H9 (cell line): ENCODE measurements around the gene C6orf47. TPM values are rescaled to one million over a fixed set of nuclear protein-coding genes. Genes with fewer than 3 reads are reported as not detected.

Experiments
- DNase-seq: peaks from one replicate; pipeline ENCODE4 v3.0.0-alpha.2; 2017
- H2AFZ ChIP-seq: one replicate; pipeline ENCODE4 v1.6.1; 2013; ENCODE audit warnings: mild to moderate bottlenecking, low read length, control low read depth, moderate library complexity
- H2AK5ac ChIP-seq: 2 replicates; pipeline ENCODE4 v1.6.1; 2013; ENCODE audit warnings: low read length, control low read depth, mixed read lengths; ENCODE audit not compliant: insufficient read length
- H2BK120ac ChIP-seq: one replicate; pipeline ENCODE4 v1.6.1; 2013; ENCODE audit warnings: low read depth, mild to moderate bottlenecking, low read length, control low read depth, inconsistent platforms; ENCODE audit not compliant: poor library complexity, severe bottlenecking
- H2BK12ac ChIP-seq: 2 replicates; pipeline ENCODE4 v1.6.1; 2013; ENCODE audit warnings: low read length, control low read depth, mixed read lengths, low read depth; ENCODE audit not compliant: insufficient read length
- H2BK15ac ChIP-seq: 2 replicates; pipeline ENCODE4 v1.6.1; 2013; ENCODE audit warnings: low read depth, low read length, control low read depth
- H2BK20ac ChIP-seq: one replicate; pipeline ENCODE4 v1.6.1; 2013; ENCODE audit warnings: low read depth, mild to moderate bottlenecking, low read length, control low read depth, inconsistent platforms; ENCODE audit not compliant: poor library complexity, severe bottlenecking
- H2BK5ac ChIP-seq: 2 replicates; pipeline ENCODE4 v1.6.1; 2013; ENCODE audit warnings: low read length, control low read depth, mixed read lengths; ENCODE audit not compliant: insufficient read length
- H3K14ac ChIP-seq: 2 replicates; pipeline ENCODE4 v1.6.1; 2013; ENCODE audit warnings: low read length, control low read depth; ENCODE audit not compliant: insufficient read depth
- H3K18ac ChIP-seq: 2 replicates; pipeline ENCODE4 v1.6.1; 2013; ENCODE audit warnings: low read depth, mild to moderate bottlenecking, mixed read lengths, low read length, control low read depth; ENCODE audit not compliant: insufficient read length
- H3K23ac ChIP-seq: 2 replicates; pipeline ENCODE4 v1.6.1; 2013; ENCODE audit warnings: low read length, control low read depth, mixed read lengths, low read depth; ENCODE audit not compliant: insufficient read length
- H3K23me2 ChIP-seq: 2 replicates; pipeline ENCODE4 v1.6.1; 2013; ENCODE audit warnings: low read depth, mild to moderate bottlenecking, mixed read lengths, low read length, control low read depth; ENCODE audit not compliant: insufficient read length, poor library complexity, severe bottlenecking
- H3K27ac ChIP-seq: 2 replicates; pipeline ENCODE4 v1.5.1; 2013; ENCODE audit warnings: low read length, control low read depth, mixed read lengths, low read depth; ENCODE audit not compliant: insufficient read length
- H3K27me3 ChIP-seq: 2 replicates; pipeline ENCODE4 v1.6.1; 2013; ENCODE audit warnings: low read length, control low read depth, inconsistent platforms; ENCODE audit not compliant: insufficient read depth
- H3K4ac ChIP-seq: 2 replicates; pipeline ENCODE4 v1.6.1; 2013; ENCODE audit warnings: low read depth, mild to moderate bottlenecking, control low read depth, inconsistent platforms, low read length, moderate library complexity
- H3K4me1 ChIP-seq: 2 replicates; pipeline ENCODE4 v1.6.1; 2013; ENCODE audit warnings: low read length, control low read depth, inconsistent platforms; ENCODE audit not compliant: insufficient read depth
- H3K4me2 ChIP-seq: 2 replicates; pipeline ENCODE4 v1.6.1; 2013; ENCODE audit warnings: low read length, control low read depth, mixed read lengths; ENCODE audit not compliant: insufficient read length, insufficient read depth
- H3K56ac ChIP-seq: 2 replicates; pipeline ENCODE4 v1.6.1; 2013; ENCODE audit warnings: low read depth, mild to moderate bottlenecking, mixed read lengths, low read length, control low read depth; ENCODE audit not compliant: insufficient read length
- H3K79me1 ChIP-seq: 2 replicates; pipeline ENCODE4 v1.6.1; 2013; ENCODE audit warnings: low read depth, mild to moderate bottlenecking, moderate library complexity, low read length, control low read depth, inconsistent platforms; ENCODE audit not compliant: insufficient read depth, poor library complexity, severe bottlenecking
- H3K79me2 ChIP-seq: 2 replicates; pipeline ENCODE4 v1.6.1; 2013; ENCODE audit warnings: low read length, control low read depth, inconsistent platforms; ENCODE audit not compliant: insufficient read depth
- H3K9ac ChIP-seq: 2 replicates; pipeline ENCODE4 v1.6.1; 2013; ENCODE audit warnings: low read length, control low read depth, mixed read lengths; ENCODE audit not compliant: insufficient read length; ENCODE audit errors: extremely low read depth
- H3K9me3 ChIP-seq: one replicate; pipeline ENCODE4 v1.6.1; 2013; ENCODE audit warnings: low read depth, low read length, inconsistent platforms; ENCODE audit not compliant: control insufficient read depth
- H3T11ph ChIP-seq: one replicate; pipeline ENCODE4 v1.6.1; 2013; ENCODE audit warnings: mild to moderate bottlenecking, low read length, control low read depth, inconsistent platforms
- H4K20me1 ChIP-seq: one replicate; pipeline ENCODE4 v1.6.1; 2013; ENCODE audit not compliant: control insufficient read depth, insufficient read length, insufficient read depth
- H4K5ac ChIP-seq: 2 replicates; pipeline ENCODE4 v1.6.1; 2013; ENCODE audit warnings: low read depth, mild to moderate bottlenecking, mixed read lengths, low read length, control low read depth; ENCODE audit not compliant: insufficient read length
- H4K8ac ChIP-seq: replicated peaks from 2 replicates; pipeline ENCODE4 v1.6.1; 2013; ENCODE audit warnings: low read length, control low read depth, mixed read lengths, low read depth; ENCODE audit not compliant: insufficient read length
- H4K91ac ChIP-seq: 2 replicates; pipeline ENCODE4 v1.6.1; 2013; ENCODE audit warnings: low read depth, mild to moderate bottlenecking, moderate library complexity, mixed read lengths, low read length, control low read depth; ENCODE audit not compliant: insufficient read length
- H3K27ac Mint-ChIP-seq, 3 experiments: 2 replicates in 2 of 3; 3 replicates in 1 of 3; pipeline ENCODE4 v1.8.0; 2020 to 2021; ENCODE audit warnings: mixed read lengths in 3 of 3, mild to moderate bottlenecking in 1 of 3, moderate library complexity in 1 of 3
- H3K27me3 Mint-ChIP-seq: 2 replicates; pipeline ENCODE4 v1.8.0; 2021; ENCODE audit warnings: low read depth, mild to moderate bottlenecking, moderate library complexity, mixed read lengths
- H3K36me3 Mint-ChIP-seq, 3 experiments: 2 replicates in 2 of 3; 3 replicates in 1 of 3; pipeline ENCODE4 v1.8.0; 2020 to 2021; ENCODE audit warnings: low read depth in 3 of 3, mixed read lengths in 3 of 3; ENCODE audit not compliant: insufficient read depth in 1 of 3
- H3K4me1 Mint-ChIP-seq, 2 experiments: 2 replicates each; pipeline ENCODE4 v1.8.0; 2020; ENCODE audit warnings: mixed read lengths in 2 of 2
- H3K4me3 Mint-ChIP-seq, 2 experiments: 2 replicates in 1 of 2; 3 replicates in 1 of 2; pipeline ENCODE4 v1.8.0; 2020 to 2021; ENCODE audit warnings: mild to moderate bottlenecking in 2 of 2, mixed read lengths in 2 of 2, moderate library complexity in 1 of 2
- H3K9me3 Mint-ChIP-seq, 2 experiments: 2 replicates in 1 of 2; 3 replicates in 1 of 2; pipeline ENCODE4 v1.8.0; 2020; ENCODE audit warnings: mild to moderate bottlenecking in 2 of 2, mixed read lengths in 2 of 2, moderate library complexity in 1 of 2
- CTCF ChIP-seq: fragments of 200-600 bp; sonication (generic); conservative IDR thresholded peaks from 3 replicates; pipeline ENCODE4 v1.8.0; 2021; ENCODE audit warnings: antibody characterized with exemption, mild to moderate bottlenecking
- WGBS: extraction: QIAGEN DNeasy Blood & Tissue Kit; methylation state at CpG from one replicate; pipeline ENCODE4 v1.1.7; 2013; ENCODE audit warnings: missing lambda C conversion rate, low lambda C conversion rate, mixed read lengths; ENCODE audit not compliant: insufficient read length; ENCODE audit errors: extremely low coverage; 5-methylcytosine and 5-hydroxymethylcytosine counted together
- total RNA-seq: library from RNA; stranded (reverse); gene quantifications from 2 replicates; pipeline ENCODE4 v1.2.1, GENCODE V29; 2021

The C6orf47 gene
- total RNA-seq, 1 experiment from 2014 or later, result 19.0 TPM

- peak overlapping the region; percentile 92 for H3K4me2 ChIP-seq
- no CpG with 5 or more reads among the region's 10 CpGs for WGBS
- no peak overlapping the region for H2BK5ac ChIP-seq
- H4K5ac ChIP-seq, result no peak overlapping the region
- H4K20me1 ChIP-seq, result no peaks in the 10 kb centered on the region
- peaks cover 8% of the 10 kb centered on the region for H3K23me2 ChIP-seq
- H2AK5ac ChIP-seq, result no peak overlapping the region
- no peak overlapping the region for H2AFZ ChIP-seq
- no peak for DNase-seq
- no peak for TF ChIP-seq CTCF
- H2BK20ac ChIP-seq, result no peak overlapping the region
- no peak overlapping the region for H2BK12ac ChIP-seq
- no peaks in the 10 kb centered on the region for H3K27me3 ChIP-seq
- H3K9me3 Mint-ChIP-seq, result no peaks in the 10 kb centered on the region; a peak in 1 of 5 replicates
- no peak overlapping the region for H3K14ac ChIP-seq
- H3K27me3 Mint-ChIP-seq, result no peaks in the 10 kb centered on the region; the same call in 1 of the 2 replicates
- H4K8ac ChIP-seq, result no peak overlapping the region
- H3T11ph ChIP-seq, result no peak overlapping the region
- H3K27ac Mint-ChIP-seq, result peak overlapping the region; percentile 32 to 99 (median 98); a peak in 6 of 7 replicates
- H3K23ac ChIP-seq, result no peak overlapping the region
- no peak overlapping the region for H2BK15ac ChIP-seq
- H3K56ac ChIP-seq, result no peak overlapping the region
- no peak overlapping the region for H3K4ac ChIP-seq
- H2BK120ac ChIP-seq, result no peak overlapping the region
- H3K4me3 Mint-ChIP-seq, result peak overlapping the region; percentile 93 to 98
- H4K91ac ChIP-seq, result no peak overlapping the region
- peaks cover 5% of the 10 kb centered on the region for H3K79me1 ChIP-seq
- H3K9me3 ChIP-seq, result no peaks in the 10 kb centered on the region
- H3K4me1 ChIP-seq, result peaks cover 3% of the 10 kb centered on the region; the same call in 1 of the 2 replicates
- no peak overlapping the region for H3K18ac ChIP-seq
- peaks cover 14 to 16% of the 10 kb centered on the region in 2 experiments for H3K4me1 Mint-ChIP-seq
- no peak overlapping the region for H3K9ac ChIP-seq
- no peak overlapping the region for H3K27ac ChIP-seq
- peaks cover 60 to 66% (median 66%) of the 10 kb centered on the region in 3 experiments for H3K36me3 Mint-ChIP-seq
- peaks cover 20% of the 10 kb centered on the region for H3K79me2 ChIP-seq
Measured at GRCh38 chr6:31622684-31623091, 37.9 kb downstream of the C6orf47 start.
